PC-9 (cell line): Measurements from ENCODE around the gene CELA3B. TPM values are rescaled to one million over a fixed set of nuclear protein-coding genes. Genes with fewer than 3 reads are reported as not detected.

Experiments used
- BruUV-seq: library from RNA; stranded (reverse); fragments of 400-500 nt; replicated peaks from 2 replicates; lab custom pipeline; 2021; lab: Mats Ljungman, UMichigan
- CTCF ChIA-PET: fragments of 300-600 bp; sonication (Branson Sonifier 250); formaldehyde crosslinking; loops from one replicate; lab custom pipeline; 2022; ENCODE audit warnings: antibody characterized with exemption; lab: Charles Lee
- POLR2A ChIA-PET: fragments of 300-600 bp; sonication (Branson Sonifier 250); formaldehyde crosslinking; loops from one replicate; lab custom pipeline; 2022; ENCODE audit warnings: antibody characterized with exemption; ENCODE audit not compliant: unreplicated experiment; lab: Charles Lee
- DNase-seq, 2 experiments: peaks; one replicate each; pipeline versions ENCODE4 v3.0.0 to v3.0.0-alpha.2; 2015 to 2022; ENCODE audit warnings: mixed read lengths in 1 of 2
- H2AFZ ChIP-seq: fragments of 200-600 bp; sonication (generic); 2 replicates; pipeline ENCODE4 v1.8.1; 2017; ENCODE audit warnings: antibody characterized with exemption
- H3F3A ChIP-seq: fragments of 200-600 bp; sonication (generic); 2 replicates; pipeline ENCODE4 v1.8.1; 2017; ENCODE audit warnings: antibody characterized with exemption, mild to moderate bottlenecking, low read depth; ENCODE audit not compliant: insufficient read depth
- H3K27ac ChIP-seq: fragments of 200-600 bp; sonication (generic); 2 replicates; pipeline ENCODE4 v1.6.1; 2016; ENCODE audit warnings: mixed run types
- H3K27me3 ChIP-seq: fragments of 200-600 bp; sonication (generic); 2 replicates; pipeline ENCODE4 v1.6.1; 2016; ENCODE audit warnings: low read depth, mixed run types; ENCODE audit not compliant: insufficient read depth
- H3K36me3 ChIP-seq: fragments of 200-600 bp; sonication (generic); 2 replicates; pipeline ENCODE4 v1.6.1; 2016; ENCODE audit warnings: low read depth, mixed run types
- H3K4me1 ChIP-seq: fragments of 200-600 bp; sonication (generic); replicated peaks from 2 replicates; pipeline ENCODE4 v1.6.1; 2016; ENCODE audit warnings: mixed run types; ENCODE audit not compliant: insufficient read depth
- H3K4me2 ChIP-seq: fragments of 200-600 bp; sonication (generic); 2 replicates; pipeline ENCODE4 v1.6.1; 2017; ENCODE audit warnings: mixed run types
- H3K4me3 ChIP-seq: fragments of 200-600 bp; sonication (generic); 2 replicates; pipeline ENCODE4 v1.6.1; 2016; ENCODE audit warnings: mixed run types
- H3K79me2 ChIP-seq: fragments of 200-600 bp; sonication (generic); 2 replicates; pipeline ENCODE4 v1.6.1; 2017; ENCODE audit warnings: low read depth, mixed run types
- H3K9me2 ChIP-seq: fragments of 200-600 bp; sonication (generic); 2 replicates; pipeline ENCODE4 v1.8.1; 2017; ENCODE audit warnings: mild to moderate bottlenecking; ENCODE audit not compliant: insufficient read depth
- H3K9me3 ChIP-seq: fragments of 200-600 bp; sonication (generic); 2 replicates; pipeline ENCODE4 v1.8.1; 2016; ENCODE audit warnings: low read depth; ENCODE audit not compliant: insufficient read depth
- H4K20me1 ChIP-seq: fragments of 200-600 bp; sonication (generic); 2 replicates; pipeline ENCODE4 v1.8.1; 2017; ENCODE audit not compliant: insufficient read depth
- CTCF ChIP-seq: fragments of 200-600 bp; sonication (generic); conservative IDR thresholded peaks from 2 replicates; pipeline ENCODE4 v1.6.1; 2017; ENCODE audit warnings: mixed run types, antibody characterized with exemption, mild to moderate bottlenecking, moderate library complexity
- EZH2 ChIP-seq: fragments of 200-600 bp; sonication (generic); IDR thresholded peaks from 2 replicates; pipeline ENCODE4 v1.8.0; 2017; ENCODE audit warnings: antibody characterized with exemption, low read depth
- intact Hi-C: fragments of 100-400 bp; cut with micrococcal nuclease; formaldehyde crosslinking; loops from one replicate; pipeline ENCODE4 v1.10.0; 2022; ENCODE audit not compliant: unreplicated experiment
- total RNA-seq: library from RNA; stranded (reverse); gene quantifications from 2 replicates; pipeline ENCODE4 v1.2.3, GENCODE V29; 2021

CELA3B gene
- total RNA-seq, 1 experiment from 2014 or later: not detected

GRCh38 chr1:21933397-21934248, 43.2 kb upstream of the CELA3B start:
- no peaks in the 10 kb centered on the region for H4K20me1 ChIP-seq
- intact Hi-C loops: loop anchor here (10.0 kb wide), 1 partner anchor 149 kb away; the partner anchor contains the start of gene USP48
- no peaks in the 10 kb centered on the region for H3K36me3 ChIP-seq
- BruUV-seq: no TSS peak
- peak overlapping the region; percentile 26 for H3K27ac ChIP-seq
- TF ChIP-seq CTCF (no peak), EZH2 (no peak)
- no peaks in the 10 kb centered on the region for H3K9me2 ChIP-seq
- CTCF ChIA-PET: no interaction called here
- POLR2A ChIA-PET: no interaction called here
- H3F3A ChIP-seq: peaks cover 20% of the 10 kb centered on the region
- DNase-seq: peak in 1 of 2 experiments; percentile 69
- no peaks in the 10 kb centered on the region for H3K27me3 ChIP-seq
- no peak overlapping the region for H2AFZ ChIP-seq
- H3K4me1 ChIP-seq: peaks cover 57% of the 10 kb centered on the region
- H3K9me3 ChIP-seq: no peaks in the 10 kb centered on the region
- peaks cover 37% of the 10 kb centered on the region for H3K79me2 ChIP-seq
- H3K4me2 ChIP-seq: peak overlapping the region; percentile 31
- no peak overlapping the region for H3K4me3 ChIP-seq

GRCh38 chr1:21935393-21935804, 41.4 kb upstream of the CELA3B start:
- Histone ChIP-seq H3K9me2 (no peaks in the 10 kb centered on the region), H3F3A (peaks cover 28% of the 10 kb centered on the region), H3K4me3 (no peak overlapping the region; the same call in 1 of the 2 replicates), H4K20me1 (no peaks in the 10 kb centered on the region), H3K4me1 (peaks cover 65% of the 10 kb centered on the region), H3K36me3 (no peaks in the 10 kb centered on the region), H2AFZ (no peak overlapping the region), H3K9me3 (no peaks in the 10 kb centered on the region), H3K79me2 (peaks cover 32% of the 10 kb centered on the region), H3K27me3 (no peaks in the 10 kb centered on the region), H3K27ac (no peak overlapping the region), H3K4me2 (peak overlapping the region; percentile 94)
- ChIA-PET CTCF (no interaction called here), POLR2A (interaction anchor here (0.7 kb wide), 1 partner anchor 22 kb away, joined by 6 read pairs; no protein-coding TSS in a partner anchor)
- intact Hi-C loops: loop anchor here (5.0 to 10.0 kb wide), 2 partner anchors 63 to 151 kb away; partner anchors contain the start of gene USP48
- no peak for TF ChIP-seq EZH2
- no TSS peak for BruUV-seq
- DNase-seq: no peak

- Histone ChIP-seq H3K4me3 (peak overlapping the region; percentile 73; the same call in 1 of the 2 replicates), H3K27ac (peak overlapping the region; percentile 67), H3K9me3 (no peaks in the 10 kb centered on the region), H3K36me3 (no peaks in the 10 kb centered on the region), H3K79me2 (peaks cover 27% of the 10 kb centered on the region), H3K27me3 (no peaks in the 10 kb centered on the region), H2AFZ (peak overlapping the region; percentile 72), H3K9me2 (no peaks in the 10 kb centered on the region), H3K4me2 (peak overlapping the region; percentile 94), H3K4me1 (peaks cover 60% of the 10 kb centered on the region), H4K20me1 (no peaks in the 10 kb centered on the region), H3F3A (peaks cover 23% of the 10 kb centered on the region)
- TSS peak; percentile 41 for BruUV-seq
- TF ChIP-seq CTCF: no peak
- TF ChIP-seq EZH2: no peak
- CTCF ChIA-PET: no interaction called here
- peak; percentile 52 to 62 for DNase-seq
- intact Hi-C loops: loop anchor here (5.0 to 10.0 kb wide), 2 partner anchors 64 to 151 kb away; partner anchors contain the start of gene USP48
- POLR2A ChIA-PET: interaction anchor here (0.6 to 0.7 kb wide), 2 partner anchors 21 to 1439 kb away, joined by 3 to 6 read pairs; no protein-coding TSS in a partner anchor
Observed at GRCh38 chr1:21935891-21936365, 40.9 kb upstream of the CELA3B start.
